ENCODE data around the gene NOS1AP.

Gene NOS1AP

GRCh38 chr1:162137179-162137960 is 67.9 kb downstream of the NOS1AP start:
- no peak for DNase-seq (ENCODE audit: low read depth in 2 of 2)

GRCh38 chr1:162138112-162138511 is 68.6 kb downstream of the NOS1AP start:
- no peak for DNase-seq (ENCODE audit: low read depth in 2 of 2)

- DNase-seq (ENCODE audit: low read depth in 2 of 2): no peak
Observed at GRCh38 chr1:162138599-162139181, 69.2 kb downstream of the NOS1AP start.

- DNase-seq (ENCODE audit: low read depth in 2 of 2): no peak
Observed at GRCh38 chr1:162139211-162139610, 69.7 kb downstream of the NOS1AP start.

- no peak for DNase-seq (ENCODE audit: low read depth in 2 of 2)
Observed at GRCh38 chr1:162141281-162142054, 72.0 kb downstream of the NOS1AP start.

GRCh38 chr1:162142968-162143367 is 73.5 kb downstream of the NOS1AP start:
- DNase-seq (ENCODE audit: low read depth in 2 of 2): no peak

GRCh38 chr1:162144268-162144667 is 74.8 kb downstream of the NOS1AP start:
- no peak for DNase-seq (ENCODE audit: low read depth in 2 of 2)

- no peak for DNase-seq (ENCODE audit: low read depth in 2 of 2)
Observed at GRCh38 chr1:162144853-162145252, 75.4 kb downstream of the NOS1AP start.

- DNase-seq (ENCODE audit: low read depth in 2 of 2): no peak
Observed at GRCh38 chr1:162145280-162145965, 75.9 kb downstream of the NOS1AP start.

GRCh38 chr1:162145966-162146696 is 76.6 kb downstream of the NOS1AP start:
- no peak for DNase-seq (ENCODE audit: low read depth in 2 of 2)

GRCh38 chr1:162147760-162148159 is 78.3 kb downstream of the NOS1AP start:
- no peak for DNase-seq (ENCODE audit: low read depth in 2 of 2)

- DNase-seq (ENCODE audit: low read depth in 2 of 2): no peak
Observed at GRCh38 chr1:162150112-162150511, 80.6 kb downstream of the NOS1AP start.

- DNase-seq (ENCODE audit: low read depth in 2 of 2): no peak
Observed at GRCh38 chr1:162151900-162152829, 82.7 kb downstream of the NOS1AP start.

- DNase-seq (ENCODE audit: low read depth in 2 of 2): no peak
Observed at GRCh38 chr1:162153374-162153773, 83.9 kb downstream of the NOS1AP start.

GRCh38 chr1:162157469-162157868 is 88.0 kb downstream of the NOS1AP start:
- DNase-seq (ENCODE audit: low read depth in 2 of 2): no peak

GRCh38 chr1:162158624-162159271 is 89.3 kb downstream of the NOS1AP start:
- DNase-seq (ENCODE audit: low read depth in 2 of 2): no peak

- no peak for DNase-seq (ENCODE audit: low read depth in 2 of 2)
Observed at GRCh38 chr1:162159515-162159914, 90.0 kb downstream of the NOS1AP start.

- DNase-seq (ENCODE audit: low read depth in 2 of 2): no peak
Observed at GRCh38 chr1:162161916-162162550, 92.5 kb downstream of the NOS1AP start.

- DNase-seq (ENCODE audit: low read depth in 2 of 2): no peak
Observed at GRCh38 chr1:162165528-162165927, 96.0 kb downstream of the NOS1AP start.

Measured in stimulated activated CD4-positive, alpha-beta T cell treated with anti-CD3 and anti-CD28 coated beads, Interleukin-15, amount 100 ng/mL, for 48 hours (primary cell).